Mammary epithelial cell (primary cell): ENCODE results near the gene GNAS.

Experiments used
- EZH2 ChIP-seq: IDR thresholded peaks from 2 replicates; pipeline ENCODE4 v1.6.1; 2012; ENCODE audit warnings: low read length, inconsistent platforms, borderline replicate concordance
- TF ChIP-seq, protein P1 (sequence below), 2 donors: IDR thresholded peaks in 1 of 2; conservative IDR thresholded peaks in 1 of 2; 2 replicates each; pipeline ENCODE4 v1.5.1; 2011 to 2012; ENCODE audit warnings: inconsistent platforms in 2 of 2, low read length in 2 of 2, mild to moderate bottlenecking in 2 of 2, control low read depth in 1 of 2, low read depth in 1 of 2; ENCODE audit not compliant: insufficient read depth in 1 of 2; ENCODE audit errors: extremely low read depth in 1 of 2

DNA sequence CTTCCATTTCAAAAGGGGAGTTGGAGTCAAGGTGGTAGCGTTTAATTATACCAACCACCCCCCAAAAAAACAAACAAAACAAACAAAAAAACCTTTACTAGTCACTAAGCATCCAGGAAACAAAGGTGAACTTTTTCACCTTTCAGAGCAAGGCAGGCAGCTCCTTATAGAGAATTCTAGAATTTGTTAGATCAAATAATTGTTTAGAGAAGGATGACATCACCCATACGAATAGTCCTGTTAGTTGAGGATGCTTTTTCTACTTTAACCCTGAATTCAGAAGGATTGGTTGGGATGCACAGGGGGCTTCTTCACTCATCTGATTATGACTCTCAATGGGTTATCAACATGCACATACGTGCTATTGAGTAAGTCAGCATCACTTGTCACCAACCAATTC lies 44.3 kb downstream of the GNAS start:
- TF ChIP-seq, protein P1, sequence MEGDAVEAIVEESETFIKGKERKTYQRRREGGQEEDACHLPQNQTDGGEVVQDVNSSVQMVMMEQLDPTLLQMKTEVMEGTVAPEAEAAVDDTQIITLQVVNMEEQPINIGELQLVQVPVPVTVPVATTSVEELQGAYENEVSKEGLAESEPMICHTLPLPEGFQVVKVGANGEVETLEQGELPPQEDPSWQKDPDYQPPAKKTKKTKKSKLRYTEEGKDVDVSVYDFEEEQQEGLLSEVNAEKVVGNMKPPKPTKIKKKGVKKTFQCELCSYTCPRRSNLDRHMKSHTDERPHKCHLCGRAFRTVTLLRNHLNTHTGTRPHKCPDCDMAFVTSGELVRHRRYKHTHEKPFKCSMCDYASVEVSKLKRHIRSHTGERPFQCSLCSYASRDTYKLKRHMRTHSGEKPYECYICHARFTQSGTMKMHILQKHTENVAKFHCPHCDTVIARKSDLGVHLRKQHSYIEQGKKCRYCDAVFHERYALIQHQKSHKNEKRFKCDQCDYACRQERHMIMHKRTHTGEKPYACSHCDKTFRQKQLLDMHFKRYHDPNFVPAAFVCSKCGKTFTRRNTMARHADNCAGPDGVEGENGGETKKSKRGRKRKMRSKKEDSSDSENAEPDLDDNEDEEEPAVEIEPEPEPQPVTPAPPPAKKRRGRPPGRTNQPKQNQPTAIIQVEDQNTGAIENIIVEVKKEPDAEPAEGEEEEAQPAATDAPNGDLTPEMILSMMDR (conservative IDR thresholded peaks at IDR 0.05 in 1 of 2, IDR thresholded peaks at IDR 0.05 in 1 of 2; ENCODE audit: extremely low read depth in 1 of 2, insufficient read depth in 1 of 2, low read depth in 1 of 2, low read length in 2 of 2), result no peak
- TF ChIP-seq EZH2, result no peak
